A204.1 (cell line): ENCODE measurements around the gene PI4K2B.
"Not testable (repeated sequence)": the region's sequence is repeated elsewhere in the genome, so short reads cannot be mapped to it uniquely, and the experiment has no call there.

Experiments used
- FAIRE-seq: peaks from 2 replicates; lab custom pipeline; 2012; peaks lifted over from hg19 to GRCh38; lab: Jason Lieb, UNC

The PI4K2B gene

DNA sequence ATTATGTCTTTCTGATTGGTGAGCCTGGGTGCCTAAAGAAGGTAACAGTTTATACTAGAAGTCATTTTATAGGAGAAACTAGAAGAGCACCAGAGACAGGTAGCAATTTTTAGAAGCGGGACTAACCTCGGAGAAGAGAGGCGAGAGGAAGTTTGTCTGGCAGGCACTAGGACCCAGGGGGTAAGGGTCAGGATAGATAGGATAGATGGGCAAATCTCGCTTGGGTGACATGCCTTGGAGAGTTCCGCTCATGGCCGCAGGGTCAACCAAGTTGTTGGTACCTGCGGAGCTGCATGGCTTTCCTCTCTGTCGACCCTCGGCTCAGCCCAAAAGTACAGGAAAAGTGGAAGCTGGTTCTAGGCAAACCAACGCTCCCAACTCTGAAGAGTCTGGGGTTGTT lies 11.3 kb downstream of the PI4K2B start:
- no peak for FAIRE-seq

DNA sequence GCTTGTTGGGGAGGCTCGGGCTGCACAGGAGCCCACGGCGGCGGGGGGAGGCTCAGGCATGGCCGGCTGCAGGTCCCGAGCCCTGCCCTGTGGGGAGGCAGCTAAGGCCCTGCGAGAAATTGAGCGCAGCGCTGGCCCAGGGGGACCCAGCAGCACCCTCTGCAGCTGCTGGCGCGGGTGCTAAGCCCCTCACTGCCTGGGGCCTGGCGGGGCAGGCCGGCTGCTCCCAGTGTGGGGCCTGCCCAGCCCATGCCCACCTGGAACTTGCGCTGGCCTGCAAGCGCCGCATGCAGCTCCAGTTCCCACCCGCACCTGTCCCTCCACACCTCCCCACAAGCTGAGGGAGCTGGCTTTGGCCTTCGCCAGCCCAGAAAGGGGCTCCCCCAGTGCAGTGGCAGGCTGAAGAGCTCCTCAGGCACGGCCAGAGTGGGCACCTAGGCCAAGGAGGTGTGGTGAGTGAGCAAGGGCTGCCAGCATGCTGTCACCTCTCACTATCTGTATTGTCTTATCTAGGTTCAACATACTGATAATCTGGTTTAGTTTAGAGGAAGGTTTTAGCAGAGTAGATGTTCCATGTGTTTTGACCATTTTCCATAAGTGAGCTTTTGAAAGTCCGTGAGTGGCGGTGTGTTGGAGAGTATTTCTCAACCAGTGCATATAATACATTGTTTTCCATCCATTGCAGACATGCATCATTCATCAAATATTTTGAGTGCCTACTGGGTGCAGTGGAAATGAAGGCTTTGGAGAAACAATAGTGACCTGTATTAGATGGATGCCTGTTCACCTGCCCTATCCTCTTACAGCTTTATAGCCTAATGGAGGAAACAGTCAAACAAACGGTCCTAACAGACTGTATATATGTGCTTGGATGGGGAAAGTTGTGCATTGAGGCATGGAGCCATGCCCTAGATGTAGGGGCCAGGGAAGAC lies 13.1 kb downstream of the PI4K2B start:
- FAIRE-seq: no peak

DNA sequence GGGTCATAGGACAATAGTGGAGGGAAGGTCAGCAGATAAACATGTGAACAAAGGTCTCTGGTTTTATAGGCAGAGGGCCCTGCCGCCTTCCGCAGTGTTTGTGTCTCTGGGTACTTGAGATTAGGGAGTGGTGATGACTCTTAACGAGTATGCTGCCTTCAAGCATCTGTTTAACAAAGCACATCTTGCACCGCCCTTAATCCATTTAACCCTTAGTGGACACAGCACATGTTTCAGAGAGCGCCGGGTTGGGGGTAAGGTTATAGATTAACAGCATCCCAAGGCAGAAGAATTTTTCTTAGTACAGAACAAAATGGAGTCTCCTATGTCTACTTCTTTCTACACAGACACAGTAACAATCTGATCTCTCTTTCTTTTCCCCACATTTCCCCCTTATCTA lies 15.0 kb downstream of the PI4K2B start:
- not testable (repeated sequence) for FAIRE-seq

DNA sequence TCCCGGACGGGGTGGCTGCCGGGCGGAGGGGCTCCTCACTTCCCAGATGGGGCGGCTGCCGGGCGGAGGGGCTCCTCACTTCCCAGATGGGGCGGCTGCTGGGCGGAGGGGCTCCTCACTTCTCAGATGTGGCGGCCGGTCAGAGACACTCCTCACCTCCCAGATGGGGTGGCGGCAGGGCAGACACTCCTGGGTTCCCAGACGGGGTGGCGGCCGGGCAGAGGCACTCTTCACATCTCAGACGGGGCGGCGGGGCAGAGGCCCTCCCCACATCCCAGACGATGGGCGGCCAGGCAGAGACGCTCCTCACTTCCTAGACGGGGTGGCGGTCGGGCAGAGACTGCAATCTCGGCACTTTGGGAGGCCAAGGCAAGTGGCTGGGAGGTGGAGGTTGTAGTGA lies 15.7 kb downstream of the PI4K2B start:
- FAIRE-seq: not testable (repeated sequence)

DNA sequence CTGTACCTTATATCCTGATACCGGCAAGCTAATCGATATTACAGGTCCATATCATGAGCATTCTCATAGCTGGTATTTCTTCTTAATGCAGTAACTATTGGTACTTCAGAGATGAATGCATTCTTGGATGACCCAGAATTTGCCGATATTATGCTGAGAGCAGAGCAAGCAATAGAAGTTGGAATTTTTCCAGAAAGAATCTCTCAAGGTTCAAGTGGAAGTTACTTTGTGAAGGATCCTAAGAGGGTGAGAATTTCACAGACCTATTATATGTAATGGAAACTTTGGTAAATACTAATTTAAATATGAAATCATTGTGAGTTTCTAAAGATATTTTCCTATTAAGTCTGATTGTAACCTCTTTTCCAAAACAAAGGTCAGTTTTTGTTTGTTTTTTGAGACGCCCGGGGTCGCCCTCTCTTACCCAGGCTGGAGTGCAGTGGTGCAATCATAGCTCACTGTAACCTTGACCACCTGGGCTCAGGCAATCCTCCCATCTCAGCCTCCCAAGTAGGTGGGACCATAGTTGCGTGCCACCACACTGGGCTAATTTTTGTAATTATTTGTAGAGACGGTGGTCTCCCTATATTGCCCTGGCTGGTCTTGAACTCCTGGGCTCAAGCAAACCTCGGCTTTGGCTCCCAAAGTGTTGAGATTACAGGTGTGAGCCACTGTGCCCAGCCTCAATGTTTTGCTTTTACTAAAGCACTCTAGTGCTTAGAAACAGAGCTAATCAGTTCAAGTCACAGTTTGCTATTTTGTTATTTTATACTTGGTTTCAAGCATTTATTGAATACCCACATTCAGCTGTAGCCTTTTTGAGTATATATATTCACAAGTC lies 18.6 kb downstream of the PI4K2B start:
- FAIRE-seq: no peak

DNA sequence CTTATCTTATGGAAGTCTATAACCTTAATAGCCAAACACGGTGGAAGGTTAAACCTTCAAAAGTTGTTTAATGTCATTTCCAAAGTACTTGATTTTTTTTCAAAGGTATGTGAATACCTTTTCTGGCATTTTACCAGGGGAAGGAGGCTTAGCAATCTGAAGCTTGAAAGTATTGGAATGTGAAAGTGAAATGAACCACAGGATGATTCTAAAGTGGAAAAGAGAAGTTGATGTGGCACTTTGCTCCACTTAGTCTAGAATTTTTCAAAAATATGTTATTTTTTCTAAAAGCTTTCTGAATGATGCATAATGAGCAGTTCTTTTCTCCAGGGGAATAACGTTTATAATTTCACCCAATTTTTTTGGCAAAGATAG lies 19.2 kb downstream of the PI4K2B start:
- no peak for FAIRE-seq

DNA sequence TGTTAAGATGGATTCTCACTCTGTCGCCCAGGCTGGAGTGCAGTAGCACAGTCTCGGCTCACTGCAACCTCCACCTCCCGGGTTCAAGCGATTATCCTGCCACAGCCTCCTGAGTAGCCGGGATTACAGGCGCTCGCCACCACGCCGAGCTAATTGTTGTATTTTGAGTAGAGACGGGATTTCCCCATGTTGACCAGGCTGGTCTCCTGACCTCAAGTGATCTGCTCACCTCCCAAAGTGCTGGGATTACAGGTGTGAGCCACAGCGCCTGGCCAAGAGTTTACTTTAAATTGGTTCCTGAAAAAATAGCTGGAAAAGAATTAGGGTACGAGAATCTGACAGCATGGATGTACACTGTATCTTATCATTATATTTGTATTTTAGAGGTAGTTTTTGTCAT lies 20.0 kb downstream of the PI4K2B start:
- not testable (repeated sequence) for FAIRE-seq

DNA sequence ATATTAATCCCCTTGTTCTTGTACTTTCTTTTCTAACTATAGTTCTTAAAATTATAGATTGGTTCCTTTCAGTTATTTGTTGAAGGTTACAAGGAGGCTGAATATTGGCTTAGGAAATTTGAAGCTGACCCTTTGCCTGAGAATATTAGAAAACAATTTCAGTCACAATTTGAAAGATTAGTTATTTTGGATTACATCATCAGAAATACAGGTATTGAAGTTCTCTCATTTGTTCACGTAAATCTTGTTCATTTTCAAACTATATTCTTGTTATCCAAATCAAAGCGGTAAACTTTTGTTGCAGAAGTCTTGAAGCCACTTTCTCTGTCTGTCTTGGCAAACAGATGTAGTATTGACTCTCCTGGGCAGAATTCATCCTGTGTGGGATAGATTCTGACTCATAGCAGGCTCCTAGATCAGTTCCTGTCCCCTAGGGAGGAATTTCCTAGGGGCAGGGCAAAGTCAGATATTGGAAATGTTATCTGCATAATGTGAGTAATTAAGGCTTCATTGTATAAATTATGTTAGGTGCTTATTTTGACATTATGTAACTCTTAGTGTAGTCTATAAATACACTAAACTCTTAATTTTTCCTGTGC lies 25.2 kb downstream of the PI4K2B start:
- no peak for FAIRE-seq

DNA sequence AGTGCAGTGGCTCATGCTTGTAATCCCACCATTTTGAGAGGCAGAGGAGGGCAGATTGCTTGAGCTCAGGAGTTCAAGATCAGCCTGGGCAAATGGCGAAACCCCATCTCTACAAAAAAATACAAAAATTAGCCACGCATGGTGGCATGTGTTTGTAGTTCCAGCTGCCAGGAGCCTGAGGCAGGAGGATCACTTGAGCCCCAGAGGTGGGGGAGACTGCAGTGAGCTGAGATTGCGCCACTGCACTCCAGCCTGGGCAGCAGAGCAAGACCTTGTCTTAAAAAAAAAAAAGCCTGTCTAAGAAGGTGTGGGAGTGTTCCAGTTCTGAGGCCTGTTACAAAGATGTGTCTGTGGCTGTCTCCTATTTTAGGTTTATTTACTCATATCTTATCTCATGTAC lies 38.0 kb downstream of the PI4K2B start:
- no peak for FAIRE-seq

DNA sequence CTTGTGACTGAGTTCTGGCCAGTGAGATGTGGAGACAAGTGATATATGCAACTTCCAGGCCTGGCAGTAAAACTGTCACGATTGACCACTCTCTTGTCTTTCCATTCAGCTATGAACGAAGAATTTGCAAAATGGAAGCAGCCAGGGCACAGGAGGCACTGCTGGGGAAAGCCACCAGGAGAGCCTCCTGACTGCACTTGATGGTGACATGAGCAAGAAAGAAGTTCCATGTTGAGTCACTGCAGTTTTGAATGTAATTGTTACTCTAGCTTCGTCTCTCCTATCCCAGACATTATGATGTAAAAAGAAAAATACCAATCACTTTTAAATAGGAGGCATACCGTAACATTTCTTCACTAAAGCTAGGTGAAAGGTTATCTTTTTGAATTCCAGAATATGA lies 46.4 kb downstream of the PI4K2B start:
- FAIRE-seq: no peak

DNA sequence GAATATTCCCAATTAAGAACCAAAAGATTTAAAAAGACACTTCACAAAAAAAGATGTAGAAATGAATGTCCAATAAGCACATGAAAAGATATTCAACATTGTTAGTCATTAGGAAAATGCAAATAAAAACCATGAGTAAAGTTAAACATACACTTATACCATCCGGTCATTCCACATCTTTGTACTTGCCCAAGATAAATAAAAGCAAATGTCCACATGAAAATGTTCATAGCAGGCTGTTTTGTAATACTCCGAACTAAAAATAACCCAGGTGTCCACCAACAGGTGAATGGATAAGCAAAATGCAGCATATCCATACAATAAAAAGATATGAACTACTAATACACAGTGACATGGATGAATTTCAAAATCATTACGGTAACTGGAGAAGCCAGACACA lies 50.1 kb downstream of the PI4K2B start:
- FAIRE-seq: no peak

DNA sequence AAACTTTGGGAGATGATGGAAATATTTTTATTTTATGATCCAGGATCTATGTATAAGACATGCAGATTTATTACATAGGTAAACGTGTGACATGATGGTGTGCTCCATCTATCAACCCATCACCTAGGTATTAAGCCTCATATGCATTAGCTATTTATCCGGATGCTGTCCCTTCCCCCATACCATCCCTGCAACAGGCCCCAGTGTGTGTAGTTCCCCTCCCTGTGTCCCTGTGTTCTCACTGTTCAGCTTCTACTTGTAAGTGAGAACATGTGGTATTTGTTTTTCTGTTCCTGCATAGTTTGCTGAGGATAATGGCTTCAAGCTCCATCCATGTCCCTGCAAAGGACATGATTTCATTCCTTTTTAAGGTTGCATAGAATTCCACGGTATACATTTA lies 50.6 kb downstream of the PI4K2B start:
- FAIRE-seq: no peak

DNA sequence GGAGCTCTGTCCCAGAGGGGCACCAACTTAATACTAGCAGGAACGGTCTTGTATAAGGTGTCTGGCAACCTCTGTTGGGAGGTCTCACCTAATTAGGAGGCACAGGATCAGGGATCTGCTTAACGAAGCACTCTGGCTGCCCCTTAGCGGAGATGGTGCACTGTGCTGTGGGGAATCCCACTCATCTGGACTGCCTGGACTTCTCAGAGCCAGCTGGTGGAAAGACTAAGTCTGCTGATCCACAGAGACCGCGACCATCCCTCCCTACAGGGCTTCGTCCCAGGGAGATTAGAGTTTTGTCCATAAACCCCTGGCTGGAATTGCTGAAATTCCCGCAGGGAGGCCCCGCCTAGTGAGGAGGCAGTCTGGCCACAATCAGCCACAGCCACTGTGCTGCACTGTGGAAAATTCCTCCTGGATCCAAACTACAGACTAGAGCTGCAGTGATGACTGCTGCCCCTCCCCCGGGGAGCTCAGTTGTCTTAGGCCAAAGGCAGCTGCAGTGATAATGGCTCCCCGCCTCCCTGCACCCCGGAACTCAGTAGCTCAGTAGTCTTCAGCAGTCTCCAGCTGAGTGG lies 56.7 kb downstream of the PI4K2B start:
- FAIRE-seq: no peak

DNA sequence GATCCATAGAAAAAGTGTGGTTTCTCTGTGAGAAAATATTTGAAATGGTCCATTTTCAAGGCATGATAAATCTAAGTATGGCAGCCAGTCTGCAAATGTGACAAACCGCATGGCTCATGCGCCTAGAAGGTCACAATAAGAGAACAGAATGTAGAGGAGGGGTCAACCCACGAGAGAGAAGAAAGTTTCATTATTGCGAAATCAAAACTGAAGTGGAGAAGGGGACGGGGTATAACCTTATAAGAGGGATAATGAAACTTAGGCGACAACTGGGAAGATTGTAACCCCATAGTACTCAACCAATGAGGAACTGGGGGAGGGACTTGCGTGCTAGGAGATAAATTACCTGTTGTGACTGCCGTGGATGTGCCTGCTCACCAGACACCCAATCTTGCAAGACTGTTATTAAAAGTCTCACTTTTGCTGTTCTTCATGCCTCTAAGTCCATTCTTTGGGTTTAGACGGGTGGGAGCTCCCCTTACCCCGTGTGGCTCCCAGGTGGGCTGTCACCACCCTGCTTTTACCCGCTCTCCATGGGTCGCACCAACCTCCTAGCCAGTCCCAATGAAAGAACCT lies 57.4 kb downstream of the PI4K2B start:
- no peak for FAIRE-seq

DNA sequence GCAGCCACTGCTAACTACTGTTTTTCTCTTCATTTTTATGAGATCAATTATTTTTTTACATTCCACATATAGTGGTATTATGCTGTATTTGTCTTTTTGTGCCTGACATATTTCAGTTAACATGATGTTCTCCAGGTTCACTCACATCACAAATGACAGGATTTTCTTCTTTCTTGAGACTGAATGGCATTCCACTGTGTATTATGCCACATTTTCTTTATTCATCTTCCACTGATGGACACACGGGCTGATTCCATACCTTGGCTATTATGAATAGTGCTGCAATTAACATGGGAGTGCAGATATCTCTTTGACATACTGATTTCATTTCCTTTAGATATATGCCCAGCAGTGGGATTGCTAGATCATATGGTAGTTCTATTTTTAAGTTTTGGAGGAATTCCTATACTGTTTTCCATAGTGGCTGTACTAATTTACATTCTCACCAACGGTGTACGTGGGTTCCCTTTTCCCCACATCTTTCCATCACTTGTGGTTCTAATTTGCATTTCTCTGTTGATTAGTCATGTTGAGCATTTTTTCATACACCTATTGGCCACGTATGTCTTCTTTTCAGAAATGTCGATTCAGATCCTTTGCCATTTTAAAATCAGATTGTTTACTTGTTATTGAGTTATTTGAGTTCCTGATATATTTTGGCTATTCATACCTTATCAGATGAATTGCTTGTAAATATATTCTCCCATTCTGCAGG lies 63.9 kb downstream of the PI4K2B start:
- FAIRE-seq: no peak

DNA sequence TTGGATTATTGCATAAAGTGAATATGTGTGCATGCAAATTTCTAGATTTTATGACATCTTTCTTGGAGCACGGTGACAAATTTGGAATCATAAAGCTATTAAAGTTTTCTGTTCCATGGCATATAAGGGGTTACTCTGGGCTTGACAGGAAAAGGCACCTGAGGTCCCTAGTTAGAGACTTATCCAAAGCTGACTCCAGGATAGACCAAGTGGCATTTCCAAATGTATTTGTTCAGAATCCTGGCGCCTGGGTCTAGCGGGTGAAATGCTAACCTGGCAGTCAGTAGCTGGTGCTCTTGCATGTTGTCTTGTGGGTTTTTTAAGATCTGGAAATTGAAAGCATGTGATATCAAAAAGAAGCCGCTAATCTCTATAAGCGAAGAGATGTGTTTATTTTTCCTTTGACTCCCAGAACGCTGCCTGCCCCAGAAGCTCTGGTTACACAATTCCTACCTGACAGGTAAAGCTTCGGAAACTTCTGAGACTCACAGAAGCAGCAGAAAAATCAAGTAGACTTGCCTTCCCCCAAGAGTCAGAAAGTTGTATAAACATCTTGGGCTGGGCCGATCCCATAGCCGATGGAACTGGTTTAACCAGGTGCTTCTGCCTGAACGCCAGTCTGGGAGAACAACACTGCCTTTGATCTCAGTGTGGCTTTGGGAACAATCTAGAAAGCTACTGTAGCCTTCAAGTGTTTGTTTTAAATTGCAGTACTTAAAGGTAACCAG lies 65.8 kb downstream of the PI4K2B start:
- FAIRE-seq: no peak

DNA sequence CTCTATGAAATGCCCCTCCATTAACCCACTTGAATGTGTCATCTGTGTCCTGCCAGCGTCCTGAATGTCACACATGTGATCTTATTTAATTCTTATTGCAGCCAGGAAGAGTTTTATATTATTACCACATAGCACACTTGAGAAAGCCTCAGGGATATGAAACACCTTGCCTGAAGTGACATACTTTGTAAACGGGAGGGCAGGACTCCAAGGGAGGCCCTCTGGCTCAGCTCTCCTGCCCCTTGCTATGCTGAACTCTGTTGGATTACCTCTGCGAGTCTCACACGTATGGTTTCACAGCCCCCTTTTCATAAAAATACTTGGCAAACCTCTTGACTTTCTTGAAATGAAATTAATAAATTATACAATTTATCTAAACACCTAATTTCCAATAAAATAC lies 67.6 kb downstream of the PI4K2B start:
- no peak for FAIRE-seq

DNA sequence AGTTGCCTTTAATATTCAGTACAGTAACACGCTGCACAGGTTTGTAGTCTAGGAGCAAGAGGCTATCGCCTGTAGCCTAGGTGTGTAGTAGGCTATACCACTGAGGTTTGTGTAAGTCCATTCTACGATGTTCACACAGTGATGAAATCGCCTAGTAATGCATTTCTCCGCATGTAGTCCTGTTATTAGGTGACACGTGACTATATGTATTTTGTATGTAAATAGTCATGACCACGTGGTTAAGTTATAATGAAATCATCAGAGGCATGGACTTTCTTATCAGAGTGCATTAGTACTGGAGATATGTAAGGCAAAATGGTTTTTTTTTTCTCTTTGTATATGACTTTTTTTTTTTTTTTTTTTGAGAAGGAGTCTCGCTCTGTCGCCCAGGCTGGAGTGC lies 68.8 kb downstream of the PI4K2B start:
- FAIRE-seq: no peak

DNA sequence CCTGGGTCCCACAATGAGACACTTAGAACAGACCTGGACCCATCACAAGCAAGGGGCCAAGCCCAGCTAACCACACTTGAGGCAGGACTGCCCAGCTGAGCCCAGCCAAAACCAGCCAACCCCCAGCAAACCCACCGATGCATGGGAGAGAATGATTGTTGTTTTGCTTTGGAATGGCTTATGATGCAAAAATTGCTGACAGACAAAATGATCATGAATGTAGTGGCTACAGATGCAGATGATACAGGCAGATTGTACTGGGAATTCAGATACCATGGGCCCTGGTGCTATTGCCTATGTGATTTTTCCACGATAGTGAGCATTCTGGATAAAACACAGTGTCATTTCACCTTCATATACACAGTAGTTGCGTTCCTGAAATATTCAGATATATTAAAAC lies 69.7 kb downstream of the PI4K2B start:
- FAIRE-seq: no peak

DNA sequence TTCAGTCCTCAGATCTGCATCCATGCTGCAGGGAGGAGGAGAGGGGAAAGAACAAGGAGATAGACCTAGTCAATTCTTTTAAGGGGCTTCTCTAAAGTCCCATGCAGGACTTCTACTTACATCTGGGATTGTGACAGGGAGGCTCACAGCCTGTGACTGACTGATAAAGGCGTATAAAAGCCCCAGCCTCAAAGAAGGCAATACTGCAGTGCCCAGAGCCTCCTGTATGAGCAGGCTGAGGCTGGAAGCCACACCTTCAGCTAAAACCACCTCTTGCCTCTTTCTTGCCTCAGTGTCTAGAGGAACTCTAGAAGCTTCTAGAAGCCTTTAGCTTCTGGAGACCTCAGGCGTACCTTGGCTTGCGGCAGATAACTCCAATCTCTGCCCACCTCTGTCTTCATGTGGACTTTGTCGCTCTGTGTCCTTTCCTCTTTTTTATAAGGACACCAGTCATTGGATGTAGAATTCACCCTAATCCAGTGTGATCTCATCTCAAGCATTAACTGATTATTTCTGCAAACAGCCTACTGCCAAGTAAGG lies 72.8 kb downstream of the PI4K2B start:
- no peak for FAIRE-seq

DNA sequence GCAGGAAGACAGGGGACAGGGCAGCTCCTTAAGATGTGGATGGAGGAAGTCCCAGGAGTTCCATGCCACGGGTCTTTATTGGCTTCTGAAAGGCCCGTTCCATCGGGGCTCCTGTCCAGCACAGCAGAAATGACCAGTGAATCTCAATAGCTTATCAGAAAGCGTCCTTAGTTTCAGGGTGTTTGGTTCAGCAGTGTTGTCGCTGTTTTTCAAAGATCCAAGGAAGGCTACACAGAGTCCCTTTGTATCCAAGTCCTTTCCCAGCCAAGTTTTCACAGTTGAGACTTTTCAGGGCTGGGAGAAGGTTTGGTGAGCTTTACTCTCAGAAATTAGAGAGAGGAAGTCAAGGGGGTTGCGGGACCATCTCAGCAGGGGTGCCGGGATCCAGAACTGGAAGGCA lies 73.8 kb downstream of the PI4K2B start:
- no peak for FAIRE-seq
